SU-DHL-6 (cell line): Measurements from ENCODE around the gene SIX5.
"Not testable (repeated sequence)": the region's sequence is repeated elsewhere in the genome, so short reads cannot be mapped to it uniquely, and the experiment has no call there.

Source experiments
- H2AFZ ChIP-seq: fragments of 200-600 bp; sonication (generic); 2 replicates; pipeline ENCODE4 v1.6.1; 2014; ENCODE audit warnings: low read depth, mild to moderate bottlenecking, moderate library complexity, mixed read lengths, antibody characterized with exemption, low read length; ENCODE audit not compliant: severe bottlenecking
- H3F3A ChIP-seq: fragments of 200-600 bp; shearing (Covaris generic); 2 replicates; pipeline ENCODE4 v1.6.0; 2016; ENCODE audit warnings: antibody characterized with exemption, mild to moderate bottlenecking; ENCODE audit not compliant: insufficient read depth
- H3K27ac ChIP-seq: fragments of 200-600 bp; sonication (generic); 2 replicates; pipeline ENCODE4 v1.5.1; 2016; ENCODE audit warnings: low read depth, mild to moderate bottlenecking, low read length, moderate library complexity, mixed read lengths
- H3K27me3 ChIP-seq: fragments of 200-600 bp; sonication (generic), shearing (Covaris generic); 2 replicates; pipeline ENCODE4 v1.6.0; 2014; ENCODE audit warnings: mild to moderate bottlenecking, low read length
- H3K36me3 ChIP-seq: fragments of 200-600 bp; sonication (generic); 2 replicates; pipeline ENCODE4 v1.6.1; 2014; ENCODE audit warnings: mild to moderate bottlenecking, low read length, mixed read lengths
- H3K4me2 ChIP-seq: fragments of 300-600, 200-600 bp; shearing (Covaris generic), sonication (generic); 2 replicates; pipeline ENCODE4 v1.6.0; 2014; ENCODE audit warnings: low read length, low read depth, mild to moderate bottlenecking; ENCODE audit not compliant: poor library complexity, severe bottlenecking
- H3K4me3 ChIP-seq: fragments of 200-600 bp; sonication (generic); 2 replicates; pipeline ENCODE4 v1.5.1; 2014; ENCODE audit warnings: antibody characterized with exemption, low read length, mild to moderate bottlenecking, mixed read lengths; ENCODE audit not compliant: insufficient read depth, poor library complexity, severe bottlenecking
- H3K79me2 ChIP-seq: fragments of 200-600 bp; sonication (generic); 2 replicates; pipeline ENCODE4 v1.6.1; 2014; ENCODE audit warnings: mild to moderate bottlenecking, low read length, moderate library complexity; ENCODE audit not compliant: insufficient read depth
- H3K9ac ChIP-seq: fragments of 200-600 bp; sonication (generic); 2 replicates; pipeline ENCODE4 v1.7.0; 2014; ENCODE audit warnings: mild to moderate bottlenecking, low read length
- H3K9me2 ChIP-seq: fragments of 200-600 bp; sonication (generic); replicated peaks from 2 replicates; pipeline ENCODE4 v1.6.1; 2014; ENCODE audit warnings: low read length; ENCODE audit not compliant: insufficient read depth
- H3K9me3 ChIP-seq: fragments of 200-600 bp; sonication (generic); 2 replicates; pipeline ENCODE4 v1.6.1; 2014; ENCODE audit warnings: low read length, mixed read lengths; ENCODE audit not compliant: insufficient read depth
- H4K20me1 ChIP-seq: fragments of 200-600 bp; sonication (generic); 2 replicates; pipeline ENCODE4 v1.6.1; 2014; ENCODE audit warnings: low read depth, mild to moderate bottlenecking, antibody characterized with exemption, low read length, moderate library complexity, mixed read lengths
- EZH2phosphoT487 ChIP-seq: fragments of 200-600 bp; sonication (generic), shearing (Covaris generic); conservative IDR thresholded peaks from 2 replicates; pipeline ENCODE4 v1.6.1; 2018; ENCODE audit warnings: mild to moderate bottlenecking, antibody characterized with exemption, low read length, moderate library complexity, mixed read lengths
- TF ChIP-seq, protein P1 (sequence below): fragments of 200-600 bp; sonication (generic); IDR thresholded peaks from one replicate; pipeline ENCODE4 v1.5.1; 2017; ENCODE audit warnings: antibody characterized with exemption, mild to moderate bottlenecking, low read length, moderate library complexity; ENCODE audit not compliant: insufficient read depth, poor library complexity, severe bottlenecking

The SIX5 gene

DNA sequence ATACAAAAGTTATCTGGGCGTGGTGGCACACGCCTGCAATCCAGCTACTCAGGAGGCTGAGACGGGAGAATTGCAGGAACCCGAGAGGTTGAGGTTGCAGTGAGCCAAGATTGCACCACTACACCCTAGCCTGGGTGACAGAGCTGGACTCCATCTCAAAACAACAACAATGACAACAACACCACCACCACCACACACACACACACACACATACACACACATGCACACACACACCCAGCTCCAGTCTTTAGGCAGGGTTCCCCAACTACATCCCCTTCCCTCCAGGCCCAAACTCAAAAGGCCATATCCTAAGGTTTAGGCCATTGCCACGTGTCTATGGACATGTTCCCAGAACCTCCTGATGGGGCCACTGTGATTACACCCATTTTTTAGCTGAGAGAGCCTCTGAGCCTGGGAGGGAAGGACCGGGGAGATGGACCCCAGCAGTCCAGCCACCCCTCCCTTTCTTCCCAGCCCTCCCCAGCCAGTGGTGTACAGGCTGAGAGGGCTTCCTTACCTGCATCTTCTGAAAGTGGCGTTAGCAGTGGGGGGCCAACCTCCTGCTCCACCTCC, 32.6 kb upstream of the SIX5 start:
- Histone ChIP-seq H3K9me3 (no peaks in the 10 kb centered on the region), H2AFZ (no peak overlapping the region), H3K27ac (no peak overlapping the region), H3K36me3 (no peaks in the 10 kb centered on the region), H3F3A (no peaks in the 10 kb centered on the region), H3K27me3 (no peaks in the 10 kb centered on the region), H3K4me2 (no peak overlapping the region), H3K9ac (no peak overlapping the region), H3K9me2 (no peaks in the 10 kb centered on the region), H3K79me2 (no peaks in the 10 kb centered on the region), H3K4me3 (no peak overlapping the region), H4K20me1 (no peaks in the 10 kb centered on the region)
- TF ChIP-seq, protein P1, sequence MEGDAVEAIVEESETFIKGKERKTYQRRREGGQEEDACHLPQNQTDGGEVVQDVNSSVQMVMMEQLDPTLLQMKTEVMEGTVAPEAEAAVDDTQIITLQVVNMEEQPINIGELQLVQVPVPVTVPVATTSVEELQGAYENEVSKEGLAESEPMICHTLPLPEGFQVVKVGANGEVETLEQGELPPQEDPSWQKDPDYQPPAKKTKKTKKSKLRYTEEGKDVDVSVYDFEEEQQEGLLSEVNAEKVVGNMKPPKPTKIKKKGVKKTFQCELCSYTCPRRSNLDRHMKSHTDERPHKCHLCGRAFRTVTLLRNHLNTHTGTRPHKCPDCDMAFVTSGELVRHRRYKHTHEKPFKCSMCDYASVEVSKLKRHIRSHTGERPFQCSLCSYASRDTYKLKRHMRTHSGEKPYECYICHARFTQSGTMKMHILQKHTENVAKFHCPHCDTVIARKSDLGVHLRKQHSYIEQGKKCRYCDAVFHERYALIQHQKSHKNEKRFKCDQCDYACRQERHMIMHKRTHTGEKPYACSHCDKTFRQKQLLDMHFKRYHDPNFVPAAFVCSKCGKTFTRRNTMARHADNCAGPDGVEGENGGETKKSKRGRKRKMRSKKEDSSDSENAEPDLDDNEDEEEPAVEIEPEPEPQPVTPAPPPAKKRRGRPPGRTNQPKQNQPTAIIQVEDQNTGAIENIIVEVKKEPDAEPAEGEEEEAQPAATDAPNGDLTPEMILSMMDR, result no peak
- no peak for TF ChIP-seq EZH2phosphoT487

GRCh38 chr19:45800070-45800553, 31.1 kb upstream of the SIX5 start:
- no peaks in the 10 kb centered on the region for H4K20me1 ChIP-seq
- no peak for TF ChIP-seq EZH2phosphoT487
- TF ChIP-seq, protein P1, result no peak
- no peaks in the 10 kb centered on the region for H3K79me2 ChIP-seq
- H3K4me3 ChIP-seq, result no peak overlapping the region
- no peak overlapping the region for H3K27ac ChIP-seq
- no peaks in the 10 kb centered on the region for H3K27me3 ChIP-seq
- no peaks in the 10 kb centered on the region for H3F3A ChIP-seq
- H3K4me2 ChIP-seq, result no peak overlapping the region
- H3K36me3 ChIP-seq, result no peaks in the 10 kb centered on the region
- no peak overlapping the region for H3K9ac ChIP-seq
- no peak overlapping the region for H2AFZ ChIP-seq
- H3K9me3 ChIP-seq, result no peaks in the 10 kb centered on the region
- H3K9me2 ChIP-seq, result no peaks in the 10 kb centered on the region

DNA sequence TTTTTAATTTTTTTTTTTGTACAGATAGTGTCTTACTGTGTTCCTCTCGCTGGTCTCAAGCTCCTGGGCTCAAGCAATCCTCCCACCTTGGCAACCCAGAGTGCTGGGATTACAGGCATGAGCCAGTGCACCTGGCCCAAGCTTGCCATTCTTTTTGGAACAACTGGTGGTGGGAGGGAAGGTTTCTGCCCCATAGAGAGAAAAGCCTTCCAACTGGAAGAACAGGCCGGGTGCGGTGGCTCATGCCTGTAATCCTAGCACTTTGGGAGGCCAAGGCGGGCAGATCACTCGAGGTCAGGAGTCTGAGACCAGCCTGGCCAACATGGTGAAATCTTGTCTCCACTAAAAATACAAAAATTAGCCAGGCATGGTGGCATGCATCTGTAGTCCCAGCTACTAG, 30.5 kb upstream of the SIX5 start:
- H3K4me2 ChIP-seq, H3K27me3 ChIP-seq, H3K4me3 ChIP-seq: not testable (repeated sequence)

GRCh38 chr19:45798995-45799517, 30.0 kb upstream of the SIX5 start:
- Histone ChIP-seq H2AFZ (no peak overlapping the region), H4K20me1 (no peaks in the 10 kb centered on the region), H3K9me3 (no peaks in the 10 kb centered on the region), H3K9me2 (no peaks in the 10 kb centered on the region), H3K9ac (no peak overlapping the region), H3K27ac (no peak overlapping the region), H3K4me2 (no peak overlapping the region), H3K36me3 (no peaks in the 10 kb centered on the region), H3K79me2 (no peaks in the 10 kb centered on the region), H3K4me3 (no peak overlapping the region), H3F3A (no peaks in the 10 kb centered on the region), H3K27me3 (no peaks in the 10 kb centered on the region)
- TF ChIP-seq EZH2phosphoT487, result no peak
- TF ChIP-seq, protein P1, result peak; percentile 60

More for the DNA sequence above, 30.5 kb upstream of the SIX5 start:
- not testable (repeated sequence) for H3K79me2 ChIP-seq, H4K20me1 ChIP-seq, H3K27ac ChIP-seq, H2AFZ ChIP-seq, H3K9me3 ChIP-seq, H3K36me3 ChIP-seq, H3K9me2 ChIP-seq, H3K9ac ChIP-seq, H3F3A ChIP-seq
